AG04450 (cell line): ENCODE measurements around the gene ENHO. TPM values are rescaled to one million over a fixed set of nuclear protein-coding genes. Genes with fewer than 3 reads are reported as not detected.

Source experiments
- CTCF ChIA-PET: fragments of 300-600, 350-600 bp; formaldehyde crosslinking; extraction: SDS; loops from one replicate; lab custom pipeline; 2022; ENCODE audit warnings: antibody characterized with exemption, inconsistent platforms; lab: Charles Lee
- POLR2A ChIA-PET: fragments of 350-600 bp; formaldehyde crosslinking; extraction: SDS; loops from one replicate; lab custom pipeline; 2021; ENCODE audit warnings: antibody characterized with exemption, inconsistent platforms; lab: Yijun Ruan, JAX
- DNase-seq: peaks from one replicate; pipeline ENCODE4 v3.0.0-alpha.2; 2011; ENCODE audit warnings: low read depth, low spot score
- H3K27ac ChIP-seq: one replicate; pipeline ENCODE4 v1.5.1; 2012; ENCODE audit warnings: low read depth, low read length, control low read depth
- H3K27me3 ChIP-seq: one replicate; pipeline ENCODE4 v1.6.0; 2012; ENCODE audit warnings: low read length; ENCODE audit not compliant: control insufficient read depth, insufficient read depth
- H3K4me3 ChIP-seq: 2 replicates; pipeline ENCODE4 v1.5.1; 2011; ENCODE audit warnings: mild to moderate bottlenecking, low read depth, low read length, control low read depth
- H3K9me3 ChIP-seq: 2 replicates; pipeline ENCODE4 v1.5.1; 2012; ENCODE audit warnings: low read length; ENCODE audit not compliant: control insufficient read depth, insufficient read depth
- CTCF ChIP-seq: IDR thresholded peaks from 2 replicates; pipeline ENCODE4 v1.5.1; 2011; ENCODE audit warnings: low read depth, low read length, control low read depth, inconsistent platforms
- polyA plus RNA-seq: library from polyadenylated mRNA; depleted of rRNA; stranded (reverse); fragments of >200 nt; gene quantifications from 2 replicates; pipeline ENCODE4 v1.2.3, GENCODE V29; 2011

The ENHO gene
- polyA plus RNA-seq, 1 experiment, result not detected

GRCh38 chr9:34492051-34492450, 30.7 kb downstream of the ENHO start:
- ChIA-PET POLR2A (no interaction called here), CTCF (no interaction called here)
- Histone ChIP-seq H3K27me3 (peaks cover 22% of the 10 kb centered on the region), H3K9me3 (no peaks in the 10 kb centered on the region), H3K4me3 (no peak overlapping the region), H3K27ac (no peak overlapping the region)
- no peak for TF ChIP-seq CTCF
- no peak for DNase-seq

- DNase-seq, result no peak
- H3K27ac ChIP-seq, result no peak overlapping the region
- ChIA-PET CTCF (no interaction called here), POLR2A (no interaction called here)
- no peaks in the 10 kb centered on the region for H3K9me3 ChIP-seq
- no peak overlapping the region for H3K4me3 ChIP-seq
- H3K27me3 ChIP-seq, result peaks cover 22% of the 10 kb centered on the region
- no peak for TF ChIP-seq CTCF
These were observed 31.2 kb downstream of the ENHO start for GRCh38 chr9:34491596-34491995.

GRCh38 chr9:34490760-34491159, 32.0 kb downstream of the ENHO start:
- ChIA-PET POLR2A (no interaction called here), CTCF (interaction anchor here (2.5 to 3.9 kb wide), 2 partner anchors 10 to 86 kb away, joined by 12 to 13 read pairs; no protein-coding TSS in a partner anchor)
- no peak overlapping the region for H3K4me3 ChIP-seq
- no peak for DNase-seq
- no peak overlapping the region for H3K27ac ChIP-seq
- H3K9me3 ChIP-seq, result no peaks in the 10 kb centered on the region
- TF ChIP-seq CTCF, result no peak
- H3K27me3 ChIP-seq, result peaks cover 22% of the 10 kb centered on the region

- no peak overlapping the region for H3K4me3 ChIP-seq
- peaks cover 19% of the 10 kb centered on the region for H3K27me3 ChIP-seq
- H3K27ac ChIP-seq, result no peak overlapping the region
- no peak for DNase-seq
- H3K9me3 ChIP-seq, result no peaks in the 10 kb centered on the region
- no peak for TF ChIP-seq CTCF
- ChIA-PET CTCF (interaction anchor here (2.5 to 3.9 kb wide), 2 partner anchors 10 to 86 kb away, joined by 12 to 13 read pairs; no protein-coding TSS in a partner anchor), POLR2A (no interaction called here)
These were observed 32.4 kb downstream of the ENHO start for GRCh38 chr9:34490360-34490759.

- CTCF ChIA-PET, result no interaction called here
- DNase-seq, result no peak
- Histone ChIP-seq H3K27me3 (peaks cover 15% of the 10 kb centered on the region), H3K4me3 (no peak overlapping the region), H3K27ac (no peak overlapping the region), H3K9me3 (no peaks in the 10 kb centered on the region)
- TF ChIP-seq CTCF, result no peak
- POLR2A ChIA-PET, result no interaction called here
These were observed 36.2 kb downstream of the ENHO start for GRCh38 chr9:34486572-34486971.
